COLO829 (cell line): ENCODE results near the gene RUBCN.
"Not testable (repeated sequence)": the region's sequence is repeated elsewhere in the genome, so short reads cannot be mapped to it uniquely, and the experiment has no call there.

Experiments
- DNase-seq: peaks from one replicate; pipeline ENCODE4 v3.0.0; 2012; ENCODE audit warnings: low spot score

Gene RUBCN

DNA sequence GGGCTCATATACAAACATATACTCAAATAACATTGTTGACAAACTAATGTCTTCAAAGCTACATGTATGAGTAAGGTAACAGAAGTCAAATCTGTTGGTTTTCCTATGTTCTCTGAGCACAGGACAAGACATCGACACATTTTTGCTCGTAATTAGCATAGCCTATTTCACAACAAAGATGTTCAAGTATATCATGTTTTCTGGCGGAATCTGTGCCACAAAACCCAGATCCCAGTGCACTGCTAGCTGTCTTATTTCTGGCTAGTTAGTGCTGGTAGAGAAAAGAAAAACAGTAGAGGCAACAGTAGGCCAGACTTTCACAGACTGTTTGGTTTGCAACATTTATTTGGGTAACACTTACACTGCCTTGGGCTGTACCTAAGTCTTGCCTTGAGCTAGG is 51.2 kb downstream of the RUBCN start:
- DNase-seq = no peak

DNA sequence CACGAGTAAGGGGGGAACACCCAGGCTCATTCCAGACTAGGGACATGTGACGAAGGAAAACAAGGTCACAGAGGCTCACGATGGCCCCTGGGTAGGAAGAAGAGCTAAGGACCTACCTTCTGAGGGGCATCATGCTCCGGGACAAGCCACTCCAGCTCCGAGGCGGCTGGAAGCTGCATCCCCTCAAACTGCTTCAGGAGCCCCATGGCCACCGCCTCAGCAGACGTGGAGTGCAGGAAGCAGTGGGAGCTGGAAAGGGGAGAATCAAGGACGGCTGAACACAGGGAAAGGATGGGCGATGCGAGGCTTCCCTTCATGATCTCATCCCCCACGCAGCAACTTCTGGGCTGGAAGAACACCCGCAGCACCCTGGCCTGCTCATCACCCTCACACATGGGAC is 53.5 kb downstream of the RUBCN start:
- no peak for DNase-seq

DNA sequence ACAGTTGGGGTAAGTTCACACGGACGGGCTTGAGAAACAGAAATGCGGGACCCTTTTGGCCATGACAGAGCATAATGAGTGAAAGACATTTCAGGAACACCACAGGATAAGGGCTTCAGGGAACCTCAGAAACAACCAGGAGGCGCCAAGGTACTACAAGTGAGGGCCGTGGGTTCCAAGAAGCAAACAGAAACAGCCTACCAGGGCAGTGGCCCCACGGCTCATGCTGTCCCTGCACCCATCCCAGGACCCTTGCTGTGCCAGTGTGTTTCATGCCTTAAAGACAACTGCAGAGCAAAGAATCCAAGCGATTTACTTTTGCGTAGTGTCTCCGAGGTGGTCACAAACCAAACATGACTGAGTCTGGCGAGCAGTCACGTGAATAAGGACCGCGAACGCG is 54.0 kb downstream of the RUBCN start:
- DNase-seq = no peak

DNA sequence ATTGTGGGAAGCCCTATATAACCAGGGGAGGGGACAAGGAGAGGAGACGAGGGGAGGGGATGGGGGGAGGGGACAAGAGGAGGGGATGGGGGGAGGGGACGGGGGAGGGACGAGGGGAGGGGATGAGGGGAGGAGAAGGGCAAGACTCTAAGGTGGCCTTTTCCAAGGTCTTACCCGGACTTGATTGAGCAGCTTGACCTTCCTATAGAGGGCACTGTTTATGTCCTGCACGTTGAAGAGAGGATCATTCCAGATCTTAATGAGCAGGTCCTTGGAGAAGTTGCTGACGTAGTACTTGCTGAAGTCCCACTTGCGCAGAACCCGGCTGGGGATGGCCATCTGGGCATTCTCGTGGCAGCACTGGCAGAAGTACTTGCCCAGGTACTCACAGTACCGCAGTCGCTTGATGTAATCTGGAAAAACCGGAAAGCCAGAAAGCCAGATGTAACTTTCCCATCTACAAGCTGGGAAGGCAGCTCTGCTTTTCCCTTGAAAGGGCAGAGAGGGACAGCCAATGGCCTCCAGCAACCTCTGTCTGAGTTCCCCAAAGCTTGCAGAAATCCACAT is 55.7 kb downstream of the RUBCN start:
- DNase-seq = no peak

DNA sequence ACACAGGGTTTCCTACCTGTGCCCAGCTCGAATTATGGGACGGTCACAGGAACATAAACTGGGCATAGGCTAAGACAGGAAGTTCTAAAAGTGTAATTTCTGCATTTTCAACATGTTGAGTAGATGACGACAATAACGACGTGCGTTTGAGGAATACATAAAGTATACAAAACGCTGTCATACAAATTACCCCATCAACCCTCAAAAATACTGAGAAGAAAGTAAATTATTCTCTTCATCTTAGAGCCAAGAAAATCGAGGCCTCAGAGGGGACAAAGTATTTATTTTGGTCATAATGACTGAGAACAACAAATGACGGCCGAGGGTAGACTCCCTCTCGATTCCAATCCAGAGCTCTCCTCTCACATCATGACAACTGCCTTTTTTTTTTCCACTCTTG is 60.8 kb downstream of the RUBCN start:
- no peak for DNase-seq

DNA sequence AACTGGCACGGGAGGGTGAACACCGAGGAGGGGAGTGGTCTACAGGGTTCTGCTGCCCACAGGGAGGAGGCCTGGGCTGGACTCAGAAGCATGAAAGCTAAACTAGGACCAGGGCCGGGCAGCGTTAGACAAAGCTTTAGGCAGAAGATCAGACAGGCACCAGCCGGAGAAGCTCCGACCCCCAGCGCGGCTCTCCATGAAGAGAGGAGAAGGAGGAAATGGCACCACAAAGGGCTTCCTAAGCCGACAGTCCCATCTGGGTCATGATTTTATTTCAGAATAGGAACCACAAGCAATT is 61.2 kb downstream of the RUBCN start:
- no peak for DNase-seq

DNA sequence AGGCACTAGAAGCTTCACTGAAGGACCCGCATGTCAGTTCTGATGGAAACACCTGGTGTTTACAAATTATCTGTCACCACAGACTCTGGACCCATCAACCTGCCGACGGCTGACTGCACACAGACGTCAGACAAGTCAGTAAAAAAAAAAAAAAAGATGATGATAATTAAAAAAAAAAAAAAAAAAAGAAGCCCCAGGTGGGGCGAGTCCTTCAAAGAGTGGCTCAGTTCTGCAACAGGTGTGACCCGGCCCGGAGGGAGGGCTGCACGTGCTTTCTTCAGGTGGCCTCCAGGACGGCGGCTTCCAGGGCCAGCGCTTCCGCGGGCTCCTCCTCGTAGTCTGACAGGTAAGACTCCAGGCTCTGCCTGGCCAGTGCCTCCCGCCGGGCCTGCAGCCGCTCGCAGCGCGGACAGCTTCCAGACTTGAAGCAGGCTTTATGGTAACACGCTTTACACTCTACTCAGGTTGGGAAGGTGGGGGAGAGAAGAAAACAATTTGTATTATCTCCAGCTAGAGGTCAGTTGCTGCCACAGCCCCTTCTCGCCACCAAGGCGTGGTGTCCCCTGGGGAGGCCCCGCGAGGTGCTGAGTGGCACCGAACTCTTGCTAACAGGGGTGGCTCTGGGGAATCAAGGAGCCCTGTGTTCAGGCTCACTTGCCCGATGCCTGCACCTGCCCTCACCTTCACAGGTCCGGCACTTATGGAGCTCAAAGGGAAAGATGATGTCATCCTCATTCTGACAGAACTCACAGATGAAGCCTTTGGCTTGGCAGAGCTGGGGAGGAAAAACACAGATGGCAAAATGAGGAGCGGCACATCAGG is 61.8 kb downstream of the RUBCN start:
- no peak for DNase-seq

DNA sequence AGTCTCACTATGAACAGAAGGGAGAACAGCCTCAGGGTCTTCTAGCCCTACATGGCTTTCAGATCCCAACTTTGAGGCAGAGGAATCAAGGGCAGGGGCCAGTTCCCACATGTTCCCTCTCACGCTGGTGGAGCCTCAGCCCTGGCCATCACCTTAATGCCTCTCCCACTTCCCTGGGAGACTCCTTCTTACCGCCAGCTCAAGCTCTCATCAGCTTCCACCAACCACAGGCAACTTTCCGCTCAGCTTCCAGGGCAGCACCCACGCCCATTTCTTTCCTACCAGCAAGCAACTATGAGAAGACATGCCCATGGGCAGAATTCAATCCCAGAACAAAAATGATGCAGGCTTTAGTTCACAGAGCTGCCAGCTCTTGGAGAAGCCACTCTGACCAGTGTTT is 63.5 kb downstream of the RUBCN start:
- no peak for DNase-seq

DNA sequence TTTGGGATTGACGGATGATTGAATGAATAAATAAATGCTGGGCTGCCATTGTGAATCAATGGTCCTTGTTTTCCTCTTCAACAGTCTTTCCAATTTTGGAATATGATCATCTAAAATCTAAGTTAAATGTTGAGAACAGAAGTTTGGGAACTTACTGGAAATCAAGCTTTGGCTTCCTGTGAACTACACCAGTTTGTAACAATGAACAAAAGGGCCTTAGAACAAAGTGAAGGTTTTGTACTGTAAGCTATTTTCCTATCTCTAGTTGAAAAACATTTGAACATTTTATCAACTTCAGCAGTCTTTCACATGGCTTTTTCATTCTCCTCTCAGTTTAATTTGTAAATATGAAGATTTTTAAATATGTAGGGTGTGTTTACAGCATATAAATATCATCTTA is 66.3 kb downstream of the RUBCN start:
- no peak for DNase-seq

DNA sequence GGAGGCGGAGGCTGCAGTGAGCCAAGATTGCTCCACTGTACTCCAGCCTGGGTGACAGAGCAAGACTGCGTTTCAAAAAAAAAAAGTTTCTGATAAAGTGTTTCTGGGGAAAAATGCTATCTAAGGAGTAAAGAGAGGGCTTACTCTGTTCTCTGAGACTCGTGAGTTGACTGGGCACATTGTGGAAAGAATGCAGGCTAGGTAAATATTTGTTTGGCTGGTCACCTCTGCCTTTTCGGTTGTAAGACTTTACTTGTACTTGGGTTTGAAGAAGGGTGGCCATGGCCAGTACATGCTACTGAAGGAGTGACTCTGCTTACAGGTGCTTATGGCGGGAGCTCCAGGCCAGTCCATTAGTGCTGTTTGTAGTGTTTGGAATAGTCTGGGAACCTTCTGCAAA is 68.7 kb downstream of the RUBCN start:
- DNase-seq = no peak

DNA sequence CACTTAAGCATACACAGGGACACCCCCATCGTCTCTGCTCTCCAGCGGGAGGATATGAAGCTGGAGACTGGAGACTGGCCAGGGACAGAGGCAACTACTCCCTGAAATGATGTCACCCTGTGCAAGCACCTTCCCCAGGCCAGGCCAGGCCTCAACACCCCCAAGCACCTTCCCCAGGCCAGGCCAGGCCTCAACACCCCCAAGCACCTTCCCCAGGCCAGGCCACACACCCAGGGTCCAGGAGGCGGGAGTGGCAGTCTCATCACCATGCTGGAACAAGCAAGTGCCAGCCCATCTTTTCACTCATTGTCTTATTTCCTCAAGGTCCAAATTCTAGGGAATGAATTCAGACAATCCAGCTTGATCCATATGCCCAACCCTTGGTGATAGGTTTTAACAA is 69.4 kb downstream of the RUBCN start:
- not testable (repeated sequence) for DNase-seq

DNA sequence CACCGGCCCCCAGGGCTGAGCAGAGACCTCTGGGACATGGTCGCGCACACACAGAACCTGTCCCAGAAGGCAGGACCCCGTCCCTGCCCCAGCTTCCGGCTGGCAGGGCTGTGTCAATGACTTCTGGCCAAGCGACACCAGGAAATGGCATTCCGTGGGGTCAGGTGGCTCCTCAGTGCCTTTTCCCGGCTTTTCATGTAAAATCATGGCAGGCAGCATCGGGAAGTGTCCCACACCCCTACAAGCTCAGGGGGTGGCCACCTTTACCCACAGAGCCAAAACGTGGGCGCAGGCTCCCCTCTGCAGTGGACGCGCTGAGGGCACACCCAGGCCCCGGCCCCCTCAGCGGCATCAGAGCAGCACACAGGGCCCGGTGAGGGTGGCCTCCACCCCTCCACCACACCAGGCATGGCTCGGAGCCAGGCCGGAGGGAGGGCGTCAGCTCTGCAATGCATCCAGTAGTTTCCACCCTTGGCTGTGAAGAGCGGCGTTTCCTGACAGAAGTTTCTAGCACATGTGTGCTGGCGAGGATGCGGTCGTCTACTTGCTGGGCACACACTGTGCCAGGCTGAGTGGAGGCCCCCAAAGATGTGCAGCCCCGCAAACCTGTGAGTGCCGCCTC is 70.4 kb downstream of the RUBCN start:
- not testable (repeated sequence) for DNase-seq

DNA sequence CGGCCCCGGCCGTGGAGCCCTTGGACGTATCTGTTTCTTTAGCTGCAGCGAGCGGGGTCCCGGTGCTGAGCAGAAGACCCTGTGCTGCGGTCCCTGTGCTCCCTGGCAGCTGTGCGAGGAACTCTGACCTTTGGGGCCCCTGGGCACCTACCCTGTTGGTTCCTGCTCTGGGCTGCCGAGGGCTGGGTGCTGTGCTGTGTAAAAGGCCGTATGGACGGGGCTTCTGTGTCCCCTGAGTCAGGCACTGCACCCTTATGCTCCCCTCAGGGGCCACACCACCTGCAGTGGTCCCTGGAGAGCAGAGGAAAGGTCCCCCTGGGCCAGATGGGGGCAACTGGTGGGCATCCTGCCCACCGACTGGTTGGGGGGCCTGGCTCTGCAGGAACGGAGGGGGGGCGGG is 71.2 kb downstream of the RUBCN start:
- DNase-seq = not testable (repeated sequence)

DNA sequence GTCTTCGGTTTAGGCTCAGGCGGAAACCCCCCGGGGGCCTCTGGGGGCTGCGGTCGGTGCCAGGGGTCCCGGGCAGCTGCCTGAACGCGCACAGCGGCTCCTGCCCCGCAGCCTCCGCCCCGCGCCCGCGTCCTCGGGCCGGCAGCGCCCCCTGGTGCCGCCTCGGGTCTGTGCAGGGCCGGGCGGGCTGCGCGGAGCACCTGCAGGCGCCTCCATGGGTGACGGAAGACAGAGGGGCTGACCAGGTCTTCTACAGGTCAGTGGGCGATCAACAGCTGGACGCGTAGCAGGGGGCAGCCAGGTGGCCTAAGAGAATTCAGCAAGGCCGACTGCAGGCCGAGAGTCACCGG is 71.6 kb downstream of the RUBCN start:
- not testable (repeated sequence) for DNase-seq

DNA sequence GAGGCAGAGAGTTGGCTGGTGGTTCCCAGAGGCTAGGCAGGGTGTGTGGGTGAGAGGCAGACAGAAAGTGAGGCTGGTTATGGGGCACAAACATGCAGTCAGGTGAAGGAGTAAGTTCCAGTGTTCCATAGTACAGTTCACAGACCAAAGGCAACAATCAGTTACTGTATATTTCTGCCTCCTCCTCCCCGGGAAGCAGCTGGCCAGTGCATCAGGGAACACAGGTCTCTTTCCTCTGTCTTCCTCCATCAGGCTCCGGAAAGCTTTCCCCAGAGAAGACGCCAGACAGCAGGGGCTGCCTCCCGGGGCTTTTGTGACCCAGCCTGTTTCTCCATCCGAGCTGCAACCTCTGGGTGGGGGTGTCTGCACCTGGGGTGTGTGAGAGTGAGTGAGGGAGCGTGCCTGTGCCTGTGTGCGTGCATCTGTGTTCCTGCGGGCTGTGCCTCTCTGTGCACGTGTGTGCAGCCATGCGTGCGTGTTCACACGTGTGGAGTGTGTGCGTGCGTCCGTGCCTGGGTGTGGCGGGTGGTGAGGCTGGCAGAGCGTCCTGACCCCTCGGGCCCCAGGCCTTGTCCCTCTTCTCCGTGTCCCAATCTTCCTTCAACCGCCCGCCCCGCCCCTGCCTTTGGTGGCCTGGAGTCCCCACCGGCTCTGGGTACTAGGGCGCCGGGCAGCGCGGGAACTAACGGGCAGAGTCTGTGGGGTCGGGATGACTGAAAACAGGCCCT is 72.1 kb downstream of the RUBCN start:
- not testable (repeated sequence) for DNase-seq

DNA sequence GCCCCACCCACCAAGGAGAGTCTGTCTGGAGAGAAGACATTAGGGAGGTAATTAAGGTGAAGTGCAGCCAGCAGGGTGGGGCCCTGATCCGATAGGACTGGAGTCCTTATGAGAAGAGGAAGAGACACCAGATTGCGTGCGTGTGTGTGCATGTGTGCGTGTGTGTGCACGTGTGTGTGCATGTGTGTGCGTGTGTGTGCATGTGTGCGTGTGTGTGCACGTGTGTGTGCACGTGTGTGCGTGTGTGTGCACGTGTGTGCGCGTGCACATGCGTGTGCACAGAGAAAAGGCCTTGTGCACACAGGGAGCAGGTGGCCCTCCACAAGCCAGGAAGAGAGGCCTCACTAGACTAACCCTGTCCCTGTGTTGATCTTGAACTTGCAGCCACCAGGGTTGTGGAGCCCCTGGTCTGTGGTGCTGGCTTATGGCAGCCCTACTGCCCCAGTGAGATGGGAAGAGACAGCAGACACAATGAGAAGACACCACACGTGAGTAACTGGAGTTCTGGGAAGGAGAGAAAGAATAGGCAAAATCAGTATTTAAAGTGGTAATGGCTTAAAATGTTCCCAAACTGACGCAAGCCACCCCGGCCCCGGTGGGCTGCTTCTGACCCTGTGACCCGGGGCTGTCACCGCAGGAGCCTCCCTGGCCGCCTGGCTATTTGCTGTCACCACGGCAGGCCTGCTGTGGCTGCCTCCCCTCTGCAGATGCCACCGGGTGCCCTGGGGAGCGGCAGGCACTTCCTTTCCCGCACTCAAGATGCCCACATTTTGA is 73.2 kb downstream of the RUBCN start:
- not testable (repeated sequence) for DNase-seq

DNA sequence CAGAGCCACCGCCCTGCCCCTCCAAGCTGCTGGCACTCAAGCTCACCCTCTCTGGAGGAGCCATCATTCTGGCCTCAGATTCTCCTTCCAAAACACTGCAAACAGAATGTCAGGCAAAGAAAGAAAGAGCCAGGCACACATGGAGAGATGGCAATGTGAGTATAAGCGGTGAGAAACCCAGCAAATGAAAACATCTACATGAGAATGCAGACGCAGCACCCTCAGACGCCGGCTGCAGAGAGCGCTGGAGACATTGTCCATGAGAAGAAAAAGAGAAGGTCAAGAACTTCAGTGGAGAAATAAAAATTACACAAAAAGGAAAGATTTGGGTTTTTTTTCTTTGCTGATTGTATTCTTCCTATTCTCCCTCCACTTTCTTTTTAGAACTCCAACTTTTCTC is 74.4 kb downstream of the RUBCN start:
- DNase-seq = not testable (repeated sequence)

DNA sequence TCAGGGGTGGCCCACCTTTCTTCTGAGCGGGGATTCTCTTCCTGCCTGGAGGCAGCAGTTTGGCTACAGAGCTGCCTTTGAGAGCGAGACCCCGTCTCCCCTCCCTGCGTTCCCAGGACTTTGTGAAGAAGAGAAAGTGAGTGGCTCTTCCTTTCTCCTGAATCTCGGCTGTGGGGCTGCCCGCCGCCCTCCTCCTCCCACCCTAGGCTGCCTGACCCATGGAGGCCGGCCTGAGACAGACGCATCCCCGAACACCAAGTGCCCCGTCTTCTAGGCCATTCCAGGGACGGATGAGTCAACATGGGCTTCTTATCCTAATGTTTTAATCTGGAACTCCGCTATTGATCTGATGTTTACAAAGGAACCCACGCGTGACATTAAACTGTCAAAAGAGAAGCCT is 74.8 kb downstream of the RUBCN start:
- not testable (repeated sequence) for DNase-seq

DNA sequence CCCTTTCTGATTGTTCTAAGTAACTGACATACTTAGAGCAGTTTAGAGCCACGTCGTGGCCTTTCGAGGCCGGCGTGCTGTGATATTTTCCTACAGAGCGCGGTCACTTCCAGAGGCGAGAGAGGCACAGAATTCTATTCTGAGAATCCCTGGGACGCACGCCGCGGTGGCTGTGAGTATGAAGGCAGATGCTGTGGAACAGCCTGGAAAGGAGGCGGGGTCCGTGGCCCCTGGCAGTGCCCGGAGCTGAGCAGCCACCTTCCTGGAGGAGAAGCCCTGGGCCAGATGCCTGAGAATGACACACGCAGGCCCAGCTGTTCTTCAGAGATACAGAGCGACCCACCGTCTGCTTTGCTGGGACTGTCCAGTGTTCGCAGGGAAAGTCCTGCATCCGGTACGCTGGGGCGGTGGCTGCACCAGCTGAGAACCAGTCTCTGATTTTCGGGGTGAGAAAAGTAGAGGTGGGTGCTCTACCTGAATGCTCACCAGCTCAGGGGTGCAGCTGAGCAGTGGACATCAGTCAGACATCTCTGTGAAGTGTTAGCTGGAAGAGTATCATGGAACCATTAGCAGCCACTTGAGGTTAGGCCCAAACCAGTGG is 75.4 kb downstream of the RUBCN start:
- not testable (repeated sequence) for DNase-seq

DNA sequence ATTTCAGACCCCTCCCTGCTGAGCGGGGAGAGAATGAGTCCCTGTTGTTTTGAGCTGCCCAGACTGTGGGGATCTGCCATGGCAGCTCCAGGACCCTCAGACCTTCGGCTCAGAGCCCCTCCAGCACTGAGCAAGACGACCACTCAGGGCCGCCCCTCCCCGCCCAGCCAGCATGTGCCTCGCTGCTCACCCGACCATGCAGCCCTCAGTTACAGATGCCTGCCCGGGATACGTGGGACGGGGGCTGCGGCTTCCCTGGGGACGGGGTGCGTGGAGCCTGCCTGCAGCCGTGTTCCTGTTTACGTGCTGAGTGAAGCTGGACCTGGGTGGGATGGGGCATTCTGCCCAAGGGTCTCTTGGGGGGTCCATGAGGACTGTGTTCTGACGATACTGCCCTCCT is 77.0 kb downstream of the RUBCN start:
- DNase-seq = not testable (repeated sequence)

DNA sequence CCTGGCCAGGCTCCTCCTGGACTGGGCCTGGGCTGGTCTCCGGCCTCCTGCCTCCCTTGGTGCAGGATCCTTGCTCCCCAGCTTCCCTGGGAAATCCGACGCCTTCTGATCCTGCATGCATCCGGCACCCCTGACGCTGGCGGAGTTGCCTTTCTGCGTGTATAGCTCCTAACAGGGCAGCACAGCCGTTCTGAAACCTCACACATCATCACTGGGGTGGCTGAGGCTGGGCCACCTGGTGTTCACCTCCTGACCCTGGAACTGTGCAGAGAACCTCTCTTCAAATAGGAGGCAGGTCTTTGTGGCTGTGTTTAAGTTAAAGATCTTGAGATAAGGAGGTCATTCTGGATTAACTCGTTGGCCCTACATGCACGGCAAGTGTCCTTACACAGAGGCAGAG is 77.6 kb downstream of the RUBCN start:
- not testable (repeated sequence) for DNase-seq

DNA sequence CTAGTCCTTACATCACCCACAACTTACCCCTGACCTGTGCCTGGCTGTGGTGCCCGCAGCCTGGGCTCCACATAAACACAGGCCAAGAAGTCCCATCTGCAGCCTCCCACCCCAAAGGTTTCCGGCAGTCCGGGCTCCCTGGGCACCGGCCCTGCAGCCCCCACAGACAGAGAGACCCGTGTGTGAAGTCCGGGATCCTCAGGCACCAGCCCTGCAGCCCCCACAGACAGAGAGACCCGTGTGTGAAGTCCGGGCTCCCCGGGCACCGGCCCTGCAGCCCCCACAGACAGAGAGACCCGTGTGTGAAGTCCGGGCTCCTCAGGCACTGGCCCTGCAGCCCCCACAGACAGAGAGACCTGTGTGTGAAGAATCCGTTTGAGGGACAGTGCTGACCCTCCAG is 78.0 kb downstream of the RUBCN start:
- not testable (repeated sequence) for DNase-seq
